WTC11 (cell line): ENCODE data around the gene C3. TPM values are rescaled to one million over a fixed set of nuclear protein-coding genes. Genes with fewer than 3 reads are reported as not detected.

Experiments
- ATAC-seq: fragments of 200-7000 bp; cut with Tn5 transposase; 2 replicates; pipeline ENCODE4 v1.10.0; 2021; ENCODE audit warnings: mild to moderate bottlenecking, moderate library complexity
- CTCF ChIA-PET: fragments of 300-600 bp; sonication (Branson Sonifier 250); formaldehyde crosslinking; loops from one replicate; lab custom pipeline; 2021; ENCODE audit warnings: antibody characterized with exemption; lab: Charles Lee
- POLR2A ChIA-PET: fragments of 350-600 bp; sonication (Branson Sonifier 250); formaldehyde crosslinking; loops from one replicate; lab custom pipeline; 2021; ENCODE audit warnings: antibody characterized with exemption; lab: Charles Lee
- DNase-seq: peaks from one replicate; pipeline ENCODE4 v3.0.0; 2021; ENCODE audit warnings: low spot score
- H3K27ac Mint-ChIP-seq: 2 replicates; pipeline ENCODE4 v1.8.0; 2021; ENCODE audit warnings: mixed read lengths
- H3K27me3 Mint-ChIP-seq: 2 replicates; pipeline ENCODE4 v1.8.0; 2021; ENCODE audit warnings: low read depth, mild to moderate bottlenecking, moderate library complexity, mixed read lengths
- H3K36me3 Mint-ChIP-seq: 2 replicates; pipeline ENCODE4 v1.8.0; 2021; ENCODE audit warnings: mixed read lengths
- H3K4me1 Mint-ChIP-seq: 2 replicates; pipeline ENCODE4 v1.8.0; 2022; ENCODE audit warnings: mixed read lengths
- H3K4me3 Mint-ChIP-seq: 2 replicates; pipeline ENCODE4 v1.8.0; 2021; ENCODE audit warnings: mild to moderate bottlenecking, moderate library complexity, mixed read lengths
- H3K9me3 Mint-ChIP-seq: 2 replicates; pipeline ENCODE4 v1.8.0; 2021; ENCODE audit warnings: mixed read lengths
- AR ChIP-seq: fragments of 250-450 bp; sonication (Bioruptor Pico); IDR thresholded peaks from 2 replicates; pipeline ENCODE4 v1.9.0; 2021; ENCODE audit warnings: mild to moderate bottlenecking
- CDX4 ChIP-seq: fragments of 250-450 bp; sonication (Bioruptor Pico); IDR thresholded peaks from 2 replicates; pipeline ENCODE4 v1.9.0; 2021; ENCODE audit warnings: moderate library complexity, mild to moderate bottlenecking, inconsistent platforms, borderline replicate concordance
- CTCF ChIP-seq: fragments of 200-600 bp; IDR thresholded peaks from 2 replicates; pipeline ENCODE4 v1.8.0; 2022; ENCODE audit warnings: antibody characterized with exemption
- E2F1 ChIP-seq: sonication (generic); formaldehyde crosslinking; IDR thresholded peaks from 2 replicates; pipeline ENCODE4 v1.8.0; 2022; ENCODE audit warnings: mild to moderate bottlenecking, missing genetic modification reagents
- JAZF1 ChIP-seq: fragments of 250-450 bp; sonication (Bioruptor Pico); IDR thresholded peaks from 2 replicates; pipeline ENCODE4 v1.9.0; 2021; ENCODE audit warnings: moderate library complexity, mild to moderate bottlenecking, inconsistent platforms
- PRDM15 ChIP-seq: sonication (generic); formaldehyde crosslinking; IDR thresholded peaks from 2 replicates; pipeline ENCODE4 v1.8.0; 2022; ENCODE audit warnings: missing genetic modification reagents
- SMAD4 ChIP-seq: sonication (generic); formaldehyde crosslinking; IDR thresholded peaks from 2 replicates; pipeline ENCODE4 v1.8.0; 2022; ENCODE audit warnings: mild to moderate bottlenecking, missing genetic modification reagents
- USF2 ChIP-seq: sonication (generic); formaldehyde crosslinking; IDR thresholded peaks from 2 replicates; pipeline ENCODE4 v1.8.1; 2023; ENCODE audit warnings: mild to moderate bottlenecking, missing genetic modification reagents, moderate library complexity
- ZBTB43 ChIP-seq: sonication (generic); formaldehyde crosslinking; IDR thresholded peaks from 2 replicates; pipeline ENCODE4 v1.8.1; 2023; ENCODE audit warnings: mild to moderate bottlenecking, missing genetic modification reagents
- ZMAT4 ChIP-seq: fragments of 250-450 bp; sonication (Bioruptor Pico); IDR thresholded peaks from 2 replicates; pipeline ENCODE4 v1.9.0; 2021; ENCODE audit warnings: mild to moderate bottlenecking
- ZNF396 ChIP-seq: fragments of 250-450 bp; sonication (Bioruptor Pico); IDR thresholded peaks from 2 replicates; pipeline ENCODE4 v1.8.0; 2021; ENCODE audit warnings: mild to moderate bottlenecking, moderate library complexity, borderline replicate concordance
- total RNA-seq: library from RNA; stranded (reverse); gene quantifications from 3 replicates; pipeline ENCODE4 v1.2.3, GENCODE V29; 2021

The C3 gene
- total RNA-seq, 1 experiment from 2014 or later: 7.0 TPM

- TF ChIP-seq ZMAT4 (CRISPR knock-in tag) (no peak), AR (no peak), E2F1 (CRISPR knock-in tag) (no peak), ZNF396 (CRISPR knock-in tag) (no peak), CDX4 (no peak), SMAD4 (CRISPR knock-in tag) (no peak), JAZF1 (no peak), ZBTB43 (CRISPR knock-in tag) (no peak), PRDM15 (CRISPR knock-in tag) (no peak)
These were observed 14.9 kb upstream of the C3 start (continued) for GRCh38 chr19:6735181-6735911.

GRCh38 chr19:6734096-6734696 is 13.7 kb upstream of the C3 start:
- CTCF ChIA-PET: interaction anchor here (0.6 to 1.9 kb wide), 9 partner anchors 10 to 335 kb away, joined by 3 to 10 read pairs (median 6); partner anchors contain the start of genes C3 and ZNF557
- Mint-ChIP-seq H3K4me3 (no peak overlapping the region), H3K36me3 (peaks cover 9% of the 10 kb centered on the region)
- no peak for ATAC-seq
- POLR2A ChIA-PET: no interaction called here
- no peak for TF ChIP-seq USF2 (CRISPR knock-in tag)
- TF ChIP-seq CTCF: no peak
- TF ChIP-seq, all 79 proteins: peak for 0
- H3K27me3 Mint-ChIP-seq: no peaks in the 10 kb centered on the region
- peaks cover 34% of the 10 kb centered on the region for H3K4me1 Mint-ChIP-seq
- H3K9me3 Mint-ChIP-seq: no peaks in the 10 kb centered on the region
- no peak for DNase-seq
- no peak overlapping the region for H3K27ac Mint-ChIP-seq
